Superior temporal gyrus (tissue), 1 donor: ENCODE results near the gene TP63.

Experiments used
- DNase-seq: peaks from one replicate; pipeline ENCODE4 v3.0.0-alpha.2; 2016; ENCODE audit errors: extremely low spot score

TP63 gene

GRCh38 chr3:189862385-189862998, 231.3 kb downstream of the TP63 start:
- no peak for DNase-seq

- DNase-seq: no peak
Observed at GRCh38 chr3:189863031-189863430, 231.8 kb downstream of the TP63 start.

- no peak for DNase-seq
Observed at GRCh38 chr3:189868061-189868460, 236.9 kb downstream of the TP63 start.

- no peak for DNase-seq
Observed at GRCh38 chr3:189869165-189869564, 238.0 kb downstream of the TP63 start.

GRCh38 chr3:189871418-189871817, 240.2 kb downstream of the TP63 start:
- no peak for DNase-seq

- DNase-seq: no peak
Observed at GRCh38 chr3:189883113-189883753, 252.0 kb downstream of the TP63 start.

- DNase-seq: no peak
Observed at GRCh38 chr3:189890496-189890895, 259.3 kb downstream of the TP63 start.

- no peak for DNase-seq
Observed at GRCh38 chr3:189896533-189896932, 265.3 kb downstream of the TP63 start.

- DNase-seq: no peak
Observed at GRCh38 chr3:189897406-189897805, 266.2 kb downstream of the TP63 start.

GRCh38 chr3:189898559-189899153, 267.5 kb downstream of the TP63 start:
- DNase-seq: no peak

- DNase-seq: no peak
Observed at GRCh38 chr3:189899186-189899585, 268.0 kb downstream of the TP63 start.

GRCh38 chr3:189900578-189900977, 269.4 kb downstream of the TP63 start:
- DNase-seq: no peak

- DNase-seq: no peak
Observed at GRCh38 chr3:189901481-189901880, 270.3 kb downstream of the TP63 start.

GRCh38 chr3:189902230-189903186, 271.3 kb downstream of the TP63 start:
- no peak for DNase-seq

GRCh38 chr3:189903562-189904250, 272.5 kb downstream of the TP63 start:
- no peak for DNase-seq

- DNase-seq: no peak
Observed at GRCh38 chr3:189907803-189908202, 276.6 kb downstream of the TP63 start.

- DNase-seq: no peak
Observed at GRCh38 chr3:189908646-189909045, 277.5 kb downstream of the TP63 start.

- DNase-seq: no peak
Observed at GRCh38 chr3:189909139-189909538, 277.9 kb downstream of the TP63 start.

- no peak for DNase-seq
Observed at GRCh38 chr3:189909573-189909972, 278.4 kb downstream of the TP63 start.

- no peak for DNase-seq
Observed at GRCh38 chr3:189911001-189911400, 279.8 kb downstream of the TP63 start.

GRCh38 chr3:189914799-189915198, 283.6 kb downstream of the TP63 start:
- DNase-seq: no peak

GRCh38 chr3:189921770-189922169, 290.6 kb downstream of the TP63 start:
- DNase-seq: no peak
